ENCODE results near the gene TMSB15C. TPM values are rescaled to one million over a fixed set of nuclear protein-coding genes. Genes with fewer than 3 reads are reported as not detected.
"Not testable (repeated sequence)": the region's sequence is repeated elsewhere in the genome, so short reads cannot be mapped to it uniquely, and the experiment has no call there.

Gene TMSB15C
- total RNA-seq, 1 donor from 2014 or later, result 43.2 TPM

DNA sequence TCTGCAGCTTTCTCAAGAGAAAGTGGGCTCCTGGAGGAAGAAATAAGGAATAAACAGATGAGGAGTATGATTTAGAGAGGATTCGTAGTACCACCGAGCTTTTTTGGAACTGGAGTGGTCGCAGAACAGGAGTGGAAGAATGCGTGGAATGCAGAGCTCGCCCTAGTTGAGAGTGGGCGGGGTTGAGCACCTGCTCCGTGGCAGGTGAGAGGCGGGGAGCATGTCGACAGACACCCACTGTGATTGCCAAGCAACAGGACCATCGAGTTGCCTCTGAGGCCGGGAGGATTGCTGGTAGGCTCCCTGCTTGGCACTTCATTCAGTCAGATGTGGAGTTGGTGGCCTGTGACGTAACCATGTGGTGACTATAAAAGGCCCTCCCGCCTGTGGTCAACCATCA, 21.1 kb downstream of the TMSB15C start:
- DNase-seq (ENCODE audit: low spot score in 2 of 2); FAIRE-seq: not testable (repeated sequence)

- FAIRE-seq (no peak), DNase-seq (ENCODE audit: low spot score in 2 of 2) (no peak)
These were observed 28.9 kb downstream of the TMSB15C start for GRCh38 chrX:104047171-104047570.

- DNase-seq (ENCODE audit: low spot score in 2 of 2) (no peak), FAIRE-seq (no peak)
These were observed 30.4 kb downstream of the TMSB15C start for GRCh38 chrX:104045642-104046041.

DNA sequence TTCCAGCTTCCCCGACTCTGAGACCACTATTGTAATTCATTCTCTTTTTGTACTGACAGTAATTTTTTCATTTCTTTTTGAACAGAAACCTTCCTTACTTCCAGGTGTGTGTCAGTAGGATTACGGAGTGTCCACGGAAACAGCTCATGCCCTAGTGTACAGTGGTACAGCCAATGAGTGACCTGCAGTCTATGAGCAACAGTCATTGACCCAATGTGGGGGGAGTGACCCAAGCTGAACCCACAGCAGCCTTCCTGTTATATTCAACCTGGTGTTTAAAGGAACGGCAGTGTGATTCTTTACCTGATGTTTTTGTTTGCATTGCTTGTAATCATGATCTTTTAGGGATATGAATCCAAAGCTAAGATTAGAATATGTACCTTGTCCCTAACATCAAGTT, 35.0 kb downstream of the TMSB15C start:
- no peak for FAIRE-seq
- DNase-seq (ENCODE audit: low spot score in 2 of 2), result no peak

- DNase-seq (ENCODE audit: low spot score in 2 of 2), result no peak
- no peak for FAIRE-seq
These were observed 36.1 kb downstream of the TMSB15C start, which contains the start of gene H2BW2 for GRCh38 chrX:104039689-104040505. Gene H2BW2 (plus strand): TSS chrX:104039956. CDS start chrX:104039995, 39 bp downstream.

Other genes starting within 250 kb of the TMSB15C start
- 48.9 TPM for gene RAB9B, start 244.0 kb downstream of the TMSB15C start, total RNA-seq
- gene TMSB15B, start 113.6 kb downstream of the TMSB15C start, total RNA-seq, result 22.4 TPM
- gene H2BW1, start 62.5 kb downstream of the TMSB15C start, total RNA-seq, result not detected
- not detected for gene H2BW2, start 36.3 kb downstream of the TMSB15C start, total RNA-seq
- gene ZCCHC18, start 36.3 kb upstream of the TMSB15C start, total RNA-seq, result 10.2 TPM
- gene SLC25A53, start 80.8 kb upstream of the TMSB15C start, total RNA-seq, result 10.2 TPM
- gene FAM199X, start 90.2 kb upstream of the TMSB15C start, total RNA-seq, result 80.3 TPM
- not detected for gene ESX1, start 178.7 kb upstream of the TMSB15C start, total RNA-seq

All from frontal cortex (tissue), 4 donors.